NCI-H226 (cell line): Measurements from ENCODE around the gene ZFP36L1.
"Not testable (repeated sequence)": the region's sequence is repeated elsewhere in the genome, so short reads cannot be mapped to it uniquely, and the experiment has no call there.

Experiments used
- DNase-seq: peaks from one replicate; pipeline ENCODE4 v3.0.0-alpha.2; 2015

The ZFP36L1 gene

GRCh38 chr14:68782091-68782981 is 10.5 kb downstream of the ZFP36L1 start:
- no peak for DNase-seq

DNA sequence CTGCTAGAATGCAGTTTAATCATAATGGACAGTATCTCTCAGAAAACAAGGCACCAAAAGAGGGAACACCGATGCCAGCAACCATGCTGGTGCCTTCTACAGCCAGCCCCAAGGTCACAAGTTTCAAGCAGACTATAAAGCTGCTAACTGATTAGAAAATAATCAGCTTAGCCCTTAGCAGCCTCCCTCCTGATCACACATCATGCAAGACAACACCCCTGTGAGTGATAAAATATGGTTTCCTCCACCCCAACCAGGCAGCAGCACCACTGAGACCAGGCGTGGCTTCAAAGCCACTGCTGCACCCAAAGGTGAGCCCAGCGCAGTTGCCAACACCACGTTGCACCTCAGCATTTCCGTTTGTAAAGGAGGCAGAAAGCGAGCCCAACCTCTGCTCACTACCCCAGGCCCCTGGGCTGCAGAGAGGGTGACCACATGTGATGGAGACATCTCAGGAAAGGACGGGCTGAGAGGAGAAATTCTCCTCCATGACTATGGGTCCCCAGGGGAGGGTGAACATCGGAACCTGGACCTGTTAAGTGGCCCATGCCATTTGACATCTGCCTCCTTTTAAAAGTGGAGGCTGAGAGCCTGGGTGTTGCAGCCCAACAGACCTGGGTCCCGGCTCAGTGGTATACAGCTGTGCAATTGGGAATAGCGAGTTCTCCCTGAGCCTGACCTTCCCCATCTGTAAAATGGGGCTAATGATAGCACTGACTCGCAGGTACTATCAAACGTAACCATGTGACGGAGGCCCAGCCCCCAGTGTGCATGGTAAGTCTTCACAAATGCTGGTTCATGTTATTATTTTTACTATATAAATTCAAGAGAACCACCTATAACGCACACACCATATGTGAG is 11.5 kb downstream of the ZFP36L1 start:
- DNase-seq, result no peak

DNA sequence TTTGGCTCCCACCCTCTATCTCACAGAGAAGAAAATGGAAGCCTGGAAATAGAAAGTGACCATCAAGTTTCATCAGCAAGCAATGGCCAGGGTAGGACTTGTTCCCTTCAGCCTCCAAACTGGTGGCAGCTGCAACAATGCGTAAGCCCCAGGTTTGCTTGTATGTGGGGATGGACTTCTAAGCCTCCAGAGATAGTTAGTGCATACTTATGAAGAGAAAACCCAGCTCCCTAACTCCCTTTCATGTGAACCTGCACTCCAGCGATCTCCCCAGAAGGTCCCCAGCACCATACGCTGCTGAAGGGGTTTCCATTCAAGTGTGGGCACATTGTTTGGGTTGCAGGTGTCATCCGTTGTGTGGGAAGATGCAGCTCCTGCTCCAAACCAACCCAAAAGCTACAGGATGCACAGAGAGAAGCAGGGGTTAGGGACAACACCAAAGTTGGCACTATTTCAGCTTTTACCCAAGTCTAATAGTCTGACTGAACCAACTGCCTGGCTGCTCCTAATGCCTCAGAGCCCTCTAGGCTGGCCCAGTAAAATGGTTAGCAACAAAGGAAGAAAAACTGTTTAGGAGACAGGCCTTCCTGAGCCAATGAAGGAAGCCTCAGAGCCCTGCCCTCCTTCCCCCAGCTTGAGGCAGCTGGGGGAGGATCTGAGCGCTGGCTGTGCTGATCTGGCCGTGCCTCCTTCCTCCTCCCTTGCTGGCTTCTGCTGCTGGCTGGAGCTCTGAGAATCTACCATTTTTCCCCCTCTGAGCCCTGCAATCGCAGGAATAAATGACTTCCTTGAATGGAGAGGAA is 12.3 kb downstream of the ZFP36L1 start:
- DNase-seq, result peak; percentile 87

DNA sequence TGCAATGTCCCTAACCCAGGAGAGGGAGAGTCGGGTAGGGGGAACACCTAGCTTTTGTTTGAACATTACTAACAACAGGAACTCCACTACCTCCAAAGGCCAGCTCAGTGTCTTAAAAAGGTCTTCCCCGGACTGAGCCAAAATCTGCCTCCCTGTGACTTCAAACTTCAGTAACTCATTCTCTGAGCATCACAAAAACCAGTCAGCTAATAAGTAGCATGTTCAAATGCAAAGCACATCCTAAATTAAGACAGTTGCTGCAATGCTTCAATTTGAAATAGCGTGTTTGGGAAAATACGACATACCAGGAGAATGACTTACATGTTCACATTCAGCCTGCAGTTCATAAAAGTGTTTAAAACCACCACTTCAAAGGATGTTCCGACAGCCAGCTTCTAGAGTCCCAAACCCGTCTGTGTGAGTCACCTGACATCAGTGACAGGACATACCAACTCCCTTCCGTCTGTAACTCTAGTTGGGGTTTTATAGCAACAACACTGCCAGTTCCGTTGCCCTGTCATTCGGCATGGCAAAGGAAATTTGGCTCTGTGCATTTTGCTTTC is 13.0 kb downstream of the ZFP36L1 start:
- no peak for DNase-seq

DNA sequence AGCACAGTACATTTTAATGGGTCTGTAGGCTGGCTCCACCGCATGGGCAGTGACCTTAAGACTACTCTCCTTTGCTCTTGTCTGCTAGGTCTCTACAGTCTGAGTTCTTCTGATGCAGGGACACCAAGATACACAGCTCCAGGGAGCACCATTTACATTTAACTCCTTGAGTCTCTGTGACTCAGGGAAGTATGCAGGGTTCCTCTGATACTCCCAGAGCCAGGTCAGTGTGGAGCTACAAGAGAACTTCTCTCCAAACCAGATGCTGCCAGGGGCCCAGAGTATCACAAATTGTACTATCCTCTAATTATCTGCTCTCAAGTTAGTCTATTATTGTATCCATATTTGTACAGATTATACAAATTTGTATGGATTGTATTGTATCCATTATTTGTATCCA is 15.2 kb downstream of the ZFP36L1 start:
- DNase-seq, result no peak

DNA sequence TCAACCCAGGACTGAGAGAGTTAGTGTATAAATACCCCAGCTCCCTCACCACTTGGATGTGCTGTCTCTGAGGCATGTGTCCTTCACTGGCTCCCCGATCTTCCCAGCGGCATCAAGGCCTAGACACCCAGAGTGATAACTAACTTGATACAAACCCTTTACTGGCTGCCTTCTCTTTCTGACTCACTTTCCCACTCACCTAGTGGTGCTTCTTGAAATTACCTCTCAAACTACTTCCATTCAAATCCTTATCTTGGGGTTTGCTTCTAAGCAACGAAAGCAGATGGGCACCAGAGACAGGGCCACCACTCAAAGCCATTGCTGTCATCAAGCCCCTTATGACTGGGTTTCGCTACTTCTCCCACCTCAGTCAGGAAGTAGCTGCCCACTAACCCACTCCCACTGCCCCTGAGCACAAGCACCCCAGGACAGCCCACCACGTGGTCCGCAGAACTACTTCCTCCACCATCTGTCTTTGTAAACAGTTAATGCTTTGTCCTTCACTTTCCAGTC is 17.2 kb downstream of the ZFP36L1 start:
- DNase-seq, result no peak

GRCh38 chr14:68774771-68775613 is 17.9 kb downstream of the ZFP36L1 start:
- DNase-seq, result peak; percentile 80

DNA sequence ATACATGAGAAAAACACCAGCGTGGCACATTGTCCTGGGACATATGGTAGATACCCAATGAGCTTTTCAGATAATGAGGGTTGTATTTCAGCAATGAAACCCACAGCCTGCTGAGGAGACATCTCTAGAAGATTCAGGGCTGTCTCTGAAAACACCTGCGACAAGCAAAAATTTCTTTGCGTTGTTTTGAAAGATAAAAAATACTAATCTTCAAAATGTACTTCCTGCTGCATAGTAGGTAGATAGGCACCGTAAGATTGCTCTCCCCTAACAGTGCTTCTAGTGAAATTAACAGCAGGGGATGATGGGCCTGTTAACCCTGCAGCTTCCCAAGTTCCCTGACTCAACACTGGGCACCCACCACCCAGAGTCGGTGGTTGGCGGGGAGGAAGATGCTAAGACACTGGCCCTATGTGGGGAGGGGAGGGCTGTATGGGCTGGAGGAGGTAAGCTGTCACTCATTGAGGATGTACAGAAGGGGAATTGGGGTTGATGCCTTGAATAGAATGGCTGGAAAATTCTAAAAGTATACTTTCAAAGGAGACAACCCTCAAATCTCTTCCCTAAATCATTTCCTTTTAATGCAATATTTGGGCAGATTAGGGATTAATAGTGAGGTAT is 20.0 kb downstream of the ZFP36L1 start:
- no peak for DNase-seq

DNA sequence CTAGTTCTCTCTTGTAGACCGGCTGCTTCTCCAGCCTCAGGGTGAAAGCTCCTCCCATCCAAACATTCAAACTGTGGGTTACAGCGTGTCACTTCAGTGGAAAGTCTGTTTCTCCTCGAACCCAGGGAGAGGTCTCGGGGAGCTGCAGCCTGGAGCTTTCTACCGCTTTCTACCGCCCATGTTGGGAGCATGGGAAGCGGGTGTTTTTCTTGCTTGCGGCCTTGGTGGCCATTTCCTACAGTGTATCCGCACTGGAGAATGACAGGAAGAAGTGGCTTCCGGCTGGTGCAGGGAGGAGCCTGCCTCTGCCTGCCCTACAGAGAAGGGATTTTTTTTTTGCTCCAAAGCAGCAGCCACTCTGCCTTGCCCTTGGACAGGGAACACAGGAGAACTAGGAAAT is 21.2 kb downstream of the ZFP36L1 start:
- no peak for DNase-seq

DNA sequence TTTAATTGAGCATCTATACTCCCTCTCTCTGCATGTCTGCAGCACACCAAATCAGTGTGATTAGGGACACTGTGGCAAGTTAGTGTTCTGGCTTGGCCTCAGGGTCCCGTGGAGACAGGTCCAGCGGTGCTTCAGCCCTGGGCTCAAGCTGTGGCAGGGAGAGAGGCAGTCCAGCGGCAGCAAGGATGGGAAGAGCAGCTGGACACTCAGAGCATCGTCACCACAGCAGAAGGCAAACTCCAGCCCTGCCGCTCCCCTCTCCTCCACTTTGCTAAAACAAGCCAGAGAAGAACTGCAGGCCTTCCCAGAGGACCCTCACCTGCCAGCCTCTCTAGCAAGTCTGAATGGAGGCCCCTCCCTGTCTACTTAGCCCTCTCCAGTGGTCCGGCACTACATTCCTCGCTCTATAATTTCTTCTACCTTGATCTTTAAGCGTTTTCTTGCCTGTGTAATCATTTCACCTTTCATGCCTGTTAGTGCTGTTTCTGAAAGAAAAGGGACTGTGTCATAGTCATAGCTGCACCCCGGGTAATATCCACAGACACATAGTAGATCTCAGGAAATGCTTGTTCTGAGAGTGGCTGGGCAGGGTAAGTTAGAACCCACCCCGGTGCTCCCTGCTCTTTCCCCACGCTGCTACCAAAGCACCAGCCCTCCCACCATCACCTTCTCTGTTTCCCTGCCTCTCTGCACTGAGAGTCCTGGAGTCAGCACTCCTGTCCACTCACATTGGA is 22.1 kb downstream of the ZFP36L1 start:
- DNase-seq, result no peak

- DNase-seq, result no peak
Observed at GRCh38 chr14:68770051-68770450, 22.8 kb downstream of the ZFP36L1 start.

GRCh38 chr14:68768316-68768715 is 24.6 kb downstream of the ZFP36L1 start:
- DNase-seq, result no peak

DNA sequence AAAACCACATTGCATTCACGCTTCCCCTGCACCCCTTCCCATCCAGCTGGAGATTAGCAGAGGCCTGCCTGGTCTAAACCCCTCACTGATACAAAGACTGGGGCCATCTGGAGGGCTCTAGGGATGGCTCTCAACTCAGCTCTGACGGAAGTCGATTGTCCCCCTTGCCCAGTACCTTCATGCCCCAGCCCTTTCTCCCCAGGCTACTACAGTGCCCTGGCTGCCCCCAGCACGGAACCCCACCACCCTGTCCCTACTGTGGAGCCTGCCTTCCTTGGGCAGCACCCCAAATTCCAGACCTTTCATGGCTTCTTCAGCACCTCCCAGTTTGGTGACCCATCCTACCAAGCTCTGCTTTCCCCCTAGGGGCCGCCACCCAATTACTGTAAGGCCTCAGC is 25.6 kb downstream of the ZFP36L1 start:
- no peak for DNase-seq

- DNase-seq, result no peak
Observed at GRCh38 chr14:68766299-68767247, 26.3 kb downstream of the ZFP36L1 start.

DNA sequence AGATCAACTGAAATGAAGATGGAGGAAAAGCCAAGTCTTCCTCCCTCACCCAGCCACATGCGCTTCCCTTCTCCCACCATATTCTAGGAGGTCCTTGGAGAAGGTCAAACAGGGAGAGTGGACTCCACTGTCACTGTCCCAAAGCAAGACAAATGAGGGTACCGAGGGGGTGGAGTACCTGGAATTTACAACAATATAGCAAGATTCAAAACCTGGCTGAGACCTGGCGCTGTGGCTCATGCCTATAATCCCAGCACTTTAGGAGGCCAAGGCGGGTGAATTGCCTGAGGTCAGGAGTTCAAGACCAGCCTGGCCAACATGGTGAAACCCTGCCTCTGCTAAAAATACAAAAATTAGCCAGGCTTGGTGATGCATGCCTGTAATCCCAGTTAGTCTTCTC is 29.0 kb downstream of the ZFP36L1 start:
- DNase-seq, result not testable (repeated sequence)

DNA sequence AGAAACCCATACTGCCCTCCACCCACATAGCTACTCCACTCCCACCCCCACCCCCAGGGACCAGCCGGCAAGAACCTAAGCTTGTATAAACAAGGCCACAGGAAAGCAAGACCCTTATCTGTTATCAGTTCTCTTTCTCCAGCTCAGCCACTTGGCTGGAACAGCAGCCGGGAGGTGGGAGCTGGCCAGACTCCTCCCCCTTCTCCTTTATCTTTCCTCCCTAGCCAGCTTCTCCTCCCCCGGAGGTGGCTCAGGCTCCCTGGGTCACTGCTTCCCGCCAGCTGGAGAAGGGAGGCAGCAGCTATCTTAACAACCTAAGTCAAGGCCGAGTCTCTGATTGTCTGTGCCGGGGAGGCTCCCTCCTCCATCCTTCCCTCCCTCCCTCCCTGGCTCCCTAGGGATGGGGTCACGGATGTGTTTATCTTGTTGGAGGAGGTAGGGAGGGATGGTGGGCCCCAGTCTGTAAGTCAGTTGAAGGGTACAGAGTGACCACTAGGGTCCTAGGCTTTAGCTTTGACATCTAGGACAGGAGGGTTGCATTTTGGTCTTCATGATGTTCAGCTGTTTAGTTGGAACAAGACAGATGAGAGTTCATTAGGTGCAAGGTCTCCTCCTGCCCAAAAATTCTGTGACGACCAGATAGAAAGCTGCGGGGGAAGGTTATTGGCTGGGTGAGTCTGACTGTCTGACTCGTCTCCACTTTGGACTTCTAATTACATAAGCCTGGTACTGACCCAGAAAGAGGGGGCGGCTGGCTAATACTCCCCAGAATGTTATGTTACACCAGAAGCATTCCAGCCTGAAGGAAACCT is 29.7 kb downstream of the ZFP36L1 start:
- peak; percentile 94 for DNase-seq

- no peak for DNase-seq
Observed at GRCh38 chr14:68761391-68761790, 31.5 kb downstream of the ZFP36L1 start.

DNA sequence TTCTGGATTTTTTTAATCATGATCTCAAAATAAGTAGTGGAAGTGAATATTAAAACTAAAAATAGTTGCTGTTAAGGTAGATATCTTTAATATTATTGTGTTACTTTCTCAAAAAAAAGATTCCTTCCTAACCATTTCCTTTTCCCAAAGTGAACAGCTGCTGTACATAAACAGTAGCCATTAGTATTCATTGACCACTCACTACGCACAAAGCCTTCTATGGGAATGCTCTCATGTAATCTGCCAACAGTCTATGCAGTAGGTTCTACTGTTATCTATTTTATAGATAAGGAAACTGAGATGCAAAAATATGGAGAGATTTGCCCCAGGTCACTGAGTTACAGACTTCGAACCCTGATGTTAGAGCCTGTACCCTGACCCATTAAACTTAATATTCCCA is 32.1 kb downstream of the ZFP36L1 start:
- DNase-seq, result no peak
